ENCODE data around the gene PCDHA13. TPM values are rescaled to one million over a fixed set of nuclear protein-coding genes. Genes with fewer than 3 reads are reported as not detected.
"Not testable (repeated sequence)": the region's sequence is repeated elsewhere in the genome, so short reads cannot be mapped to it uniquely, and the experiment has no call there.

The PCDHA13 gene
- total and polyA plus RNA-seq, 2 of the 4 experiments (the other 2 are of a cell fraction) = not detected

DNA sequence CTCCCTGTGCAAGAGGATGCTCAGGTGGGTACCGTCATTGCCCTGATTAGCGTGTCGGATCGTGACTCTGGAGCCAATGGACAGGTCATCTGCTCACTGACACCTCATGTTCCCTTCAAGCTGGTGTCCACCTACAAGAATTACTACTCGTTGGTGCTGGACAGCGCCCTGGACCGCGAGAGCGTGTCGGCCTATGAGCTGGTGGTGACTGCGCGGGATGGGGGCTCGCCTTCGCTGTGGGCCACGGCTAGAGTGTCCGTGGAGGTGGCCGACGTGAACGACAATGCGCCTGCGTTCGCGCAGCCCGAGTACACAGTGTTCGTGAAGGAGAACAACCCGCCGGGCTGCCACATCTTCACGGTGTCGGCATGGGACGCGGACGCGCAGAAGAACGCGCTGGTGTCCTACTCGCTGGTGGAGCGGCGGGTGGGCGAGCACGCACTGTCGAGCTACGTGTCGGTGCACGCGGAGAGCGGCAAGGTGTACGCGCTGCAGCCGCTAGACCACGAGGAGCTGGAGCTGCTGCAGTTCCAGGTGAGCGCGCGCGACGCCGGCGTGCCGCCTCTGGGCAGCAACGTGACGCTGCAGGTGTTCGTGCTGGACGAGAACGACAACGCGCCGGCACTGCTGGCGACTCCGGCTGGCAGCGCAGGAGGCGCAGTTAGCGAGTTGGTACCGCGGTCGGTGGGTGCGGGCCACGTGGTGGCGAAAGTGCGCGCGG, 5.2 kb upstream of the PCDHA13 start:
- H2BK20ac ChIP-seq (ENCODE audit: low read depth, low read length); H2BK120ac ChIP-seq (ENCODE audit: low read depth, low read length); H3K56ac ChIP-seq (ENCODE audit: extremely low read depth, insufficient read depth, low read length); H3K27ac ChIP-seq (ENCODE audit: insufficient read depth, low read length); H3K36me3 ChIP-seq (ENCODE audit: control insufficient read depth, insufficient read depth, low read length); H3K79me1 ChIP-seq (ENCODE audit: low read depth in 1 of 2, low read length in 2 of 2); H2AFZ ChIP-seq (replicated peaks; ENCODE audit: low read length, poor library complexity); H3K4me2 ChIP-seq (ENCODE audit: low read depth, low read length); BruUV-seq (replicated peaks); CTCF ChIA-PET; H3K4me3 ChIP-seq (ENCODE audit: insufficient read depth, low read depth, low read length); intact Hi-C loops (cut with micrococcal nuclease); H3K9ac ChIP-seq (ENCODE audit: low read depth, low read length); POLR2A ChIA-PET (ENCODE audit: unreplicated experiment); H3K9me1 ChIP-seq (ENCODE audit: insufficient read depth, low read length); ATAC-seq (ENCODE audit: low read depth); H4K8ac ChIP-seq (ENCODE audit: low read depth in 2 of 2, low read length in 2 of 2); H2BK5ac ChIP-seq (ENCODE audit: low read depth, low read length, poor library complexity, severe bottlenecking); H2AK5ac ChIP-seq (ENCODE audit: low read depth, low read length); H2AK9ac ChIP-seq (replicated peaks; ENCODE audit: low read depth, low read length, poor library complexity); H3K4ac ChIP-seq (ENCODE audit: low read depth, low read length); H4K5ac ChIP-seq (ENCODE audit: low read depth, low read length); H3K4me1 ChIP-seq (ENCODE audit: control insufficient read depth, insufficient read depth, low read length); H4K91ac ChIP-seq (ENCODE audit: insufficient read depth, low read depth, low read length); H3K18ac ChIP-seq (ENCODE audit: low read depth, low read length); H3K14ac ChIP-seq (replicated peaks; ENCODE audit: low read depth, low read length); DNase-seq; H2BK15ac ChIP-seq (ENCODE audit: low read depth, low read length); H3K27me3 ChIP-seq (ENCODE audit: control insufficient read depth, insufficient read depth, low read length); H3K23ac ChIP-seq (ENCODE audit: low read depth, low read length); in situ Hi-C loops (cut with MboI; ENCODE audit: low sequenced_read_pairs); H4K20me1 ChIP-seq (ENCODE audit: insufficient read depth, low read length); dilution Hi-C loops (cut with HindIII; ENCODE audit: low sequenced_read_pairs, unreplicated experiment): not testable (repeated sequence)
- H3K9me3 ChIP-seq (ENCODE audit: control insufficient read depth, insufficient read depth, low read length) = peaks cover 15% of the 10 kb centered on the region
- 39% methylated on average over 59 of the region's 80 CpGs; no CpG with 5 or more reads in 1 of the 2 experiments for WGBS, 2 experiments (ENCODE audit: extremely low coverage in 2 of 2, insufficient read length in 1 of 2)

Measured in IMR-90 (cell line).